ENCODE results near the gene PHYKPL.
"Not testable (repeated sequence)": the region's sequence is repeated elsewhere in the genome, so short reads cannot be mapped to it uniquely, and the experiment has no call there.

The PHYKPL gene

GRCh38 chr5:178238711-178239592 lies 6.3 kb upstream of the PHYKPL start:
- no peak for DNase-seq (ENCODE audit: low read depth)

- DNase-seq (ENCODE audit: low read depth) = no peak
These were observed 5.7 kb upstream of the PHYKPL start for GRCh38 chr5:178238313-178238635.

- DNase-seq (ENCODE audit: low read depth) = peak; percentile 55
These were observed 5.1 kb upstream of the PHYKPL start for GRCh38 chr5:178237431-178238312.

- no peak for DNase-seq (ENCODE audit: low read depth)
These were observed 4.1 kb upstream of the PHYKPL start for GRCh38 chr5:178236679-178237078.

GRCh38 chr5:178236126-178236525 lies 3.5 kb upstream of the PHYKPL start:
- no peak for DNase-seq (ENCODE audit: low read depth)

- DNase-seq (ENCODE audit: low read depth) = no peak
These were observed 3.0 kb upstream of the PHYKPL start for GRCh38 chr5:178235588-178235974.

GRCh38 chr5:178234750-178235587 lies 2.4 kb upstream of the PHYKPL start:
- DNase-seq (ENCODE audit: low read depth) = peak; percentile 29

GRCh38 chr5:178234121-178234749 lies 1.6 kb upstream of the PHYKPL start:
- DNase-seq (ENCODE audit: low read depth) = no peak

- DNase-seq (ENCODE audit: low read depth) = no peak
These were observed 373 bp upstream of the PHYKPL start for GRCh38 chr5:178232920-178233429.

- DNase-seq (ENCODE audit: low read depth) = no peak
These were observed 971 bp downstream of the PHYKPL start for GRCh38 chr5:178231539-178232123.

- DNase-seq (ENCODE audit: low read depth) = peak; percentile 47
These were observed 1.6 kb downstream of the PHYKPL start for GRCh38 chr5:178230879-178231538.

GRCh38 chr5:178229861-178230260 lies 2.7 kb downstream of the PHYKPL start:
- DNase-seq (ENCODE audit: low read depth) = no peak

- DNase-seq (ENCODE audit: low read depth) = not testable (repeated sequence)
These were observed 3.5 kb downstream of the PHYKPL start for GRCh38 chr5:178229111-178229510.

- no peak for DNase-seq (ENCODE audit: low read depth)
These were observed 4.0 kb downstream of the PHYKPL start for GRCh38 chr5:178228609-178229008.

GRCh38 chr5:178227929-178228328 lies 4.7 kb downstream of the PHYKPL start:
- DNase-seq (ENCODE audit: low read depth) = no peak

- no peak for DNase-seq (ENCODE audit: low read depth)
These were observed 5.4 kb downstream of the PHYKPL start for GRCh38 chr5:178227138-178227659.

GRCh38 chr5:178225174-178225573 lies 7.4 kb downstream of the PHYKPL start:
- no peak for DNase-seq (ENCODE audit: low read depth)

GRCh38 chr5:178224403-178224802 lies 8.2 kb downstream of the PHYKPL start:
- DNase-seq (ENCODE audit: low read depth) = no peak

GRCh38 chr5:178223828-178224335 lies 8.7 kb downstream of the PHYKPL start:
- DNase-seq (ENCODE audit: low read depth) = no peak

- DNase-seq (ENCODE audit: low read depth) = no peak
These were observed 9.3 kb downstream of the PHYKPL start for GRCh38 chr5:178223196-178223773.
